Transverse colon (tissue), 4 donors: ENCODE results near the gene CD300C. TPM values are rescaled to one million over a fixed set of nuclear protein-coding genes. Genes with fewer than 3 reads are reported as not detected.
A peak's percentile ranks its signal among the peaks of the same experiment; 100 is the strongest.

ENCODE experiments used
- DNase-seq: peaks from one replicate; pipeline ENCODE4 v3.0.0-alpha.2; 2019
- H3K27ac ChIP-seq, 4 donors: fragments of 200-600 bp; sonication (generic); 2 replicates each; pipeline ENCODE4 v1.5.1; 2016 to 2018; ENCODE audit warnings: inconsistent platforms in 4 of 4
- H3K27me3 ChIP-seq: fragments of 200-600 bp; sonication (generic); 2 replicates; pipeline ENCODE4 v1.5.1; 2017; ENCODE audit warnings: inconsistent platforms
- H3K36me3 ChIP-seq, 4 donors: fragments of 200-600 bp; sonication (generic); 2 replicates each; pipeline ENCODE4 v1.5.1; 2017 to 2019; ENCODE audit warnings: inconsistent platforms in 4 of 4
- H3K4me1 ChIP-seq, 4 donors: fragments of 200-600 bp; sonication (generic); 2 replicates each; pipeline ENCODE4 v1.5.1; 2017 to 2020; ENCODE audit warnings: inconsistent platforms in 4 of 4
- H3K4me3 ChIP-seq, 4 donors: fragments of 200-600 bp; sonication (generic); 1 replicate in 1 of 4; 2 replicates in 3 of 4; pipeline versions ENCODE4 v1.5.1 to v1.6.1; 2017 to 2019; ENCODE audit warnings: inconsistent platforms in 4 of 4
- H3K9me3 ChIP-seq, 2 donors: fragments of 200-600 bp; sonication (generic); 2 replicates each; pipeline ENCODE4 v1.5.1; 2017 to 2019; ENCODE audit warnings: inconsistent platforms in 2 of 2
- EP300 ChIP-seq: sonication (generic); formaldehyde crosslinking; IDR thresholded peaks from one replicate; pipeline ENCODE4 v1.6.1; 2017; ENCODE audit warnings: antibody characterized with exemption, low read depth
- POLR2A ChIP-seq: fragments of 450-650 bp; IDR thresholded peaks from one replicate; pipeline ENCODE4 v1.6.1; 2016; ENCODE audit warnings: antibody characterized with exemption, mild to moderate bottlenecking, moderate library complexity
- POLR2AphosphoS5 ChIP-seq, 3 donors: sonication (generic); formaldehyde crosslinking; IDR thresholded peaks; one replicate each; pipeline ENCODE4 v1.6.1; 2016; ENCODE audit warnings: antibody characterized with exemption in 3 of 3
- WGBS, 2 donors: methylation state at CpG; one replicate each; pipeline ENCODE4 v1.1.5; 2018; ENCODE audit warnings: low coverage in 1 of 2; 5-methylcytosine and 5-hydroxymethylcytosine counted together
- in situ Hi-C, 4 donors: fragments of 200-750 bp; cut with MboI; loops; one replicate each; pipeline versions ENCODE4 v1.15.0 to v1.15.1; 2017; ENCODE audit warnings: low sequenced_read_pairs in 3 of 4, low pct_ligation_motif_present in 1 of 4, low pct_unique_long_range_greater_than_20kb in 1 of 4
- intact Hi-C: fragments of 100-400 bp; cut with DNase I; formaldehyde crosslinking; loops from one replicate; pipeline ENCODE4 v1.15.1; 2023; ENCODE audit warnings: low total_unique reads
- total RNA-seq, 4 donors: library from RNA; depleted of rRNA; stranded (reverse); fragments of >200 nt; gene quantifications; one replicate each; pipeline ENCODE4 v1.1.0, GENCODE V29; 2016
- TF ChIP-seq, protein P1 (sequence below), 5 experiments: fragments of 200-600 bp in 3 of 5; fragments of 450-650 bp in 2 of 5; sonication (generic) in 3 of 5; IDR thresholded peaks; 1 replicate in 2 of 5; 2 replicates in 3 of 5; pipeline ENCODE4 v1.5.1; 2016 to 2017; ENCODE audit warnings: antibody characterized with exemption in 5 of 5, inconsistent platforms in 3 of 5, mild to moderate bottlenecking in 2 of 5, moderate library complexity in 1 of 5

CD300C gene
- total RNA-seq, result 1 to 10 TPM in 1 of 4 donors, under 1 TPM in 2, not detected in 1; 0.27 to 5.2 (median 0.32) TPM

GRCh38 chr17:74545843-74546230 lies at the start of gene CD300C:
Gene CD300C (minus strand): TSS chr17:74546115. CDS start chr17:74545782, 333 bp downstream.
- H3K27ac ChIP-seq, result peak within 1 kb of the TSS in 2 of 4 donors; percentile 6 to 18
- H3K4me1 ChIP-seq, result no peaks in the 10 kb centered on the region
- intact Hi-C loops, result no loop called here
- H3K9me3 ChIP-seq, result no peaks in the 10 kb centered on the region
- H3K4me3 ChIP-seq, result no peak within 1 kb of the TSS
- WGBS, 2 donors, result 64% methylated on average over 5 of the region's 5 CpGs; no CpG with 5 or more reads in 1 of the 2 donors
- H3K27me3 ChIP-seq, result no peaks in the 10 kb centered on the region
- DNase-seq, result no peak
- H3K36me3 ChIP-seq, result no peaks in the 10 kb centered on the region
- in situ Hi-C loops, result no loop called here
- no peak for TF ChIP-seq POLR2AphosphoS5 (IDR thresholded peaks at IDR 0.05)

- no peaks in the 10 kb centered on the region for H3K9me3 ChIP-seq
- no peak overlapping the region for H3K27ac ChIP-seq
- DNase-seq, result no peak
- no peaks in the 10 kb centered on the region for H3K36me3 ChIP-seq
- H3K4me1 ChIP-seq, result no peaks in the 10 kb centered on the region
- intact Hi-C loops (no loop called here), in situ Hi-C loops (no loop called here)
- peaks cover 5% of the 10 kb centered on the region for H3K27me3 ChIP-seq
- no peak for TF ChIP-seq EP300
- TF ChIP-seq, protein P1, sequence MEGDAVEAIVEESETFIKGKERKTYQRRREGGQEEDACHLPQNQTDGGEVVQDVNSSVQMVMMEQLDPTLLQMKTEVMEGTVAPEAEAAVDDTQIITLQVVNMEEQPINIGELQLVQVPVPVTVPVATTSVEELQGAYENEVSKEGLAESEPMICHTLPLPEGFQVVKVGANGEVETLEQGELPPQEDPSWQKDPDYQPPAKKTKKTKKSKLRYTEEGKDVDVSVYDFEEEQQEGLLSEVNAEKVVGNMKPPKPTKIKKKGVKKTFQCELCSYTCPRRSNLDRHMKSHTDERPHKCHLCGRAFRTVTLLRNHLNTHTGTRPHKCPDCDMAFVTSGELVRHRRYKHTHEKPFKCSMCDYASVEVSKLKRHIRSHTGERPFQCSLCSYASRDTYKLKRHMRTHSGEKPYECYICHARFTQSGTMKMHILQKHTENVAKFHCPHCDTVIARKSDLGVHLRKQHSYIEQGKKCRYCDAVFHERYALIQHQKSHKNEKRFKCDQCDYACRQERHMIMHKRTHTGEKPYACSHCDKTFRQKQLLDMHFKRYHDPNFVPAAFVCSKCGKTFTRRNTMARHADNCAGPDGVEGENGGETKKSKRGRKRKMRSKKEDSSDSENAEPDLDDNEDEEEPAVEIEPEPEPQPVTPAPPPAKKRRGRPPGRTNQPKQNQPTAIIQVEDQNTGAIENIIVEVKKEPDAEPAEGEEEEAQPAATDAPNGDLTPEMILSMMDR (IDR thresholded peaks at IDR 0.05), result no peak
- no peak for TF ChIP-seq POLR2AphosphoS5 (IDR thresholded peaks at IDR 0.05)
- no peak for TF ChIP-seq POLR2A
- 64 to 68% methylated on average over 4 to 6 of the region's 6 CpGs for WGBS, 2 donors
- no peak overlapping the region for H3K4me3 ChIP-seq
Measured at GRCh38 chr17:74595037-74595750, 49.3 kb upstream of the CD300C start.

- intact Hi-C loops, result no loop called here
- no peak within 1 kb of the TSS for H3K4me3 ChIP-seq
- no peaks in the 10 kb centered on the region for H3K4me1 ChIP-seq
- 78% methylated on average over 5 to 14 of the region's 14 CpGs for WGBS, 2 donors
- H3K9me3 ChIP-seq, result no peaks in the 10 kb centered on the region
- H3K27ac ChIP-seq, result no peak within 1 kb of the TSS
- H3K36me3 ChIP-seq, result no peaks in the 10 kb centered on the region
- no peak for DNase-seq
- in situ Hi-C loops, result no loop called here
- TF ChIP-seq POLR2AphosphoS5 (IDR thresholded peaks at IDR 0.05) (no peak), EP300 (no peak), POLR2A (no peak)
- TF ChIP-seq, protein P1 (IDR thresholded peaks at IDR 0.05), result no peak
- H3K27me3 ChIP-seq, result no peaks in the 10 kb centered on the region
Measured at GRCh38 chr17:74592087-74592990, 46.4 kb upstream of the CD300C start, which contains the start of gene CD300LD. Gene CD300LD (minus strand): TSS chr17:74592283. CDS start chr17:74592202, 81 bp downstream.

DNA sequence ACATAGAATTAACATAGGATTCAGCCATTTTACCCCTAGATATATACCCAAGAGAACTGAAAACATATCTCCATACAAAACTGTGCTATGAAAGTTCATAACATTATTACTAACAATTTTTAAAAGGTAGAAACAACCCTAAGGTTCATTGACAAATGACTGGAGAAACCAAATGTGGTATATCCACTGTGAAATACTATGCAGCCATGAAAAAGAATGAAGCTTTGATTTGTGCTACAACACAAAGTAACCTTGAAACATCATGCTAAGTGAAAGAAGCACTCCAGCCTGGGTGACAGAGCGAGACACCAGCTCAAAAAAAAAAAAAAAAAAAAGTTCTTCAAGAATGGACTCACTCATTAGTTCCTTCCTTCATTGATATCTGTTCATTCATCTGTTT lies 45.6 kb upstream of the CD300C start:
- WGBS, 2 donors, result 78 to 100% methylated on average over 1 of the region's 1 CpG
- Histone ChIP-seq H3K4me1 (no peaks in the 10 kb centered on the region), H3K27me3 (no peaks in the 10 kb centered on the region), H3K36me3 (no peaks in the 10 kb centered on the region), H3K9me3 (no peaks in the 10 kb centered on the region), H3K4me3 (no peak overlapping the region), H3K27ac (no peak overlapping the region)
- DNase-seq, result no peak
- intact Hi-C loops (no loop called here), in situ Hi-C loops (no loop called here)
- TF ChIP-seq POLR2AphosphoS5 (IDR thresholded peaks at IDR 0.05) (no peak), POLR2A (no peak), EP300 (no peak)
- TF ChIP-seq, protein P1 (IDR thresholded peaks at IDR 0.05), result no peak
